ENCODE results near the gene MCOLN1.
A peak's percentile ranks its signal among the peaks of the same experiment; 100 is the strongest.
"Not testable (repeated sequence)": the region's sequence is repeated elsewhere in the genome, so short reads cannot be mapped to it uniquely, and the experiment has no call there.

MCOLN1 gene

GRCh38 chr19:7524992-7525739 is 2.7 kb downstream of the MCOLN1 start:
- DNase-seq (ENCODE audit: low read depth, low spot score): no peak

GRCh38 chr19:7526059-7526929 is 3.9 kb downstream of the MCOLN1 start:
- DNase-seq (ENCODE audit: low read depth, low spot score): no peak

- no peak for DNase-seq (ENCODE audit: low read depth, low spot score)
Measured at GRCh38 chr19:7527516-7528191, 5.2 kb downstream of the MCOLN1 start.

GRCh38 chr19:7528192-7528519 is 5.7 kb downstream of the MCOLN1 start:
- DNase-seq (ENCODE audit: low read depth, low spot score): no peak

GRCh38 chr19:7528522-7529245 is 6.3 kb downstream of the MCOLN1 start:
- no peak for DNase-seq (ENCODE audit: low read depth, low spot score)

- no peak for DNase-seq (ENCODE audit: low read depth, low spot score)
Measured at GRCh38 chr19:7529246-7529600, 6.8 kb downstream of the MCOLN1 start.

GRCh38 chr19:7529610-7530490 is 7.4 kb downstream of the MCOLN1 start:
- DNase-seq (ENCODE audit: low read depth, low spot score): no peak

- peak; percentile 86 for DNase-seq (ENCODE audit: low read depth, low spot score)
Measured at GRCh38 chr19:7533281-7533885, 11.0 kb downstream of the MCOLN1 start.

GRCh38 chr19:7533925-7534480 is 11.6 kb downstream of the MCOLN1 start:
- peak; percentile 72 for DNase-seq (ENCODE audit: low read depth, low spot score)

- DNase-seq (ENCODE audit: low read depth, low spot score): peak; percentile 65
Measured at GRCh38 chr19:7534531-7535046, 12.2 kb downstream of the MCOLN1 start.

- peak; percentile 96 for DNase-seq (ENCODE audit: low read depth, low spot score)
Measured at GRCh38 chr19:7535047-7535997, 12.9 kb downstream of the MCOLN1 start, which contains the start of gene PNPLA6. TSS of gene PNPLA6 (plus strand) at chr19:7535717. CDS start at chr19:7535789, 72 bp downstream.

GRCh38 chr19:7535998-7536695 is 13.7 kb downstream of the MCOLN1 start:
- peak; percentile 20 for DNase-seq (ENCODE audit: low read depth, low spot score)

- DNase-seq (ENCODE audit: low read depth, low spot score): not testable (repeated sequence)
Measured at GRCh38 chr19:7538990-7539389, 16.6 kb downstream of the MCOLN1 start.

- no peak for DNase-seq (ENCODE audit: low read depth, low spot score)
Measured at GRCh38 chr19:7539827-7540425, 17.5 kb downstream of the MCOLN1 start.

GRCh38 chr19:7540761-7541474 is 18.5 kb downstream of the MCOLN1 start:
- DNase-seq (ENCODE audit: low read depth, low spot score): peak; percentile 61

- DNase-seq (ENCODE audit: low read depth, low spot score): no peak
Measured at GRCh38 chr19:7541475-7541824, 19.0 kb downstream of the MCOLN1 start.

Measured in ELF-1 (cell line).